Sigmoid colon (tissue), 4 donors: ENCODE measurements around the gene NELFA.

Experiments used
- CTCF ChIP-seq, 4 experiments: fragments of 450-650 bp in 3 of 4; fragments of 200-600 bp in 1 of 4; IDR thresholded peaks; one replicate each; pipeline ENCODE4 v1.5.1; 2016 to 2019; ENCODE audit warnings: antibody characterized with exemption in 4 of 4, mild to moderate bottlenecking in 3 of 4, moderate library complexity in 2 of 4
- EP300 ChIP-seq, 4 donors: sonication (generic); formaldehyde crosslinking; IDR thresholded peaks; one replicate each; pipeline ENCODE4 v1.6.1; 2017; ENCODE audit warnings: antibody characterized with exemption in 4 of 4

- no peak for TF ChIP-seq EP300 (IDR thresholded peaks at IDR 0.05)
- TF ChIP-seq CTCF (IDR thresholded peaks at IDR 0.05) = no peak
These were observed 11.1 kb downstream of the NELFA start for GRCh38 chr4:1997712-1998111.
